OCI-LY3 (cell line): ENCODE measurements around the gene LRRC4C.

Source experiments
- CTCF ChIP-seq: fragments of 200-600, 300-600 bp; sonication (generic); IDR thresholded peaks from 2 replicates; pipeline ENCODE4 v1.5.1; 2014; ENCODE audit warnings: antibody characterized with exemption, low read length, low read depth
- EZH2phosphoT487 ChIP-seq: fragments of 200-600 bp; shearing (Covaris generic); IDR thresholded peaks from 2 replicates; pipeline ENCODE4 v1.6.1; 2018; ENCODE audit warnings: antibody characterized with exemption, mixed run types, low read depth

- no peak for TF ChIP-seq CTCF
- TF ChIP-seq EZH2phosphoT487 = no peak
These were observed 776.4 kb downstream of the LRRC4C start for GRCh38 chr11:40683010-40683409.
